Astrocyte (in vitro differentiated cells and primary cell): ENCODE measurements around the gene TMPO.

ENCODE experiments used
- CTCF ChIP-seq: IDR thresholded peaks from 2 replicates; pipeline ENCODE4 v1.5.1; 2011; ENCODE audit warnings: low read depth, mild to moderate bottlenecking, inconsistent platforms, low read length, moderate library complexity; ENCODE audit not compliant: insufficient read depth
- EZH2 ChIP-seq: IDR thresholded peaks from 2 replicates; pipeline ENCODE4 v1.6.1; 2012; ENCODE audit warnings: mild to moderate bottlenecking, low read length, inconsistent platforms; ENCODE audit not compliant: insufficient read depth

DNA sequence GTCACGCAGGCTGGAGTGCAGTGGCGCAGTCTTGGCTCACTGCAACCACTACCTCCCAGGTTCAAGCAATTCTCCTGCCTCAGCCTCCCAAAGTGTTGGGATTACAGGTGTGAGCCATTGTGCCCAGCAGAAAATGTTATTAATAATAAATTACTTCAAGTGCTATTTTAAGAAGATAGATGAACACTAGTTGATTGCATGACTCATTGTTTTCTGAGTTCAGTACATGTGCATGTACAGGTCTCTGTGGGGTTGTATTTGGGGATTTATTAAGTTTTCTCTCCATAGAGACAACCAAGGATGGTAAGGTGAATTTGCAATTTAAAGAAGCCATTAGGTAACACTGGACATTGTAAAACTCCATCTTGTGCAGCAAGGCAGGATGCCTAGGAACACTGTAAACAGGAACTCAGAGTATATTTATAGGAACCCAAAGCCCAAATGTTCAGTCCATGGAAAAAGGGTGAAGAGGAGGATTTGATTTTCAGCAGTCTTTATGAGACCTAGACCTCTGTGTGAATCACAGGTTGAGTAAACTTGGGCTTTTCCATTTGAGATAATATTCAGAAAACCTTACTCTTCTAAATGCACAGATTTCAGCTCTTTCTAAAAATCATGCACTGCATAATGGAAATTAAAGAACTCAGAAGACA lies 49.3 kb upstream of the TMPO start:
- no peak for TF ChIP-seq CTCF
- no peak for TF ChIP-seq EZH2
